ENCODE measurements around the gene CRYBG3. TPM values are rescaled to one million over a fixed set of nuclear protein-coding genes. Genes with fewer than 3 reads are reported as not detected.

CRYBG3 gene
- total and polyA plus RNA-seq, 2 donors (not counting 1 experiment from before 2014, with no cell fraction given): 8.7 to 29.9 TPM

DNA sequence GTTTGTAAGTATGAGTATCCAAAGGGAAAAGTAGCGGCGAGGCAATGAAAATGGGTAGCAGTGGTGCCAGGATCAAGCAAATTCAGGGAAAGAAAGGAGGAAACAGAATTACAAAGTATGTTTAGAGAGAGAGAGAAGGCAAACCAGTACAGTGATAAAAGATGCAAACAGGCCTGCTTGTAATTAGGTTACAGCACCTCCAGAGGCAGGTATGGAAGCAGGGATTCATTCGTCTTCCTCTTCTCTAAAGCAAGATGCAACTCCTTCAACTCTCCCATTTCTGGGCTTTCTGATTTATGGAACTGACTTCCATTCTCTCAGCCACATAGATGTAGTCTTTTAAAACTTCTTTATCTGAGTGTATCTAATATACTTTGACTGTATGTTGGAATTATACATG, 68.0 kb downstream of the CRYBG3 start:
- no peaks in the 10 kb centered on the region for H3K79me2 ChIP-seq (ENCODE audit: control insufficient read depth, insufficient read depth, low read length)
- H4K20me1 ChIP-seq (ENCODE audit: control insufficient read depth, extremely low read depth, insufficient read depth, low read length): no peaks in the 10 kb centered on the region
- no peaks in the 10 kb centered on the region for H3K27me3 ChIP-seq (ENCODE audit: control insufficient read depth, insufficient read depth, low read length)
- TF ChIP-seq, protein P1, sequence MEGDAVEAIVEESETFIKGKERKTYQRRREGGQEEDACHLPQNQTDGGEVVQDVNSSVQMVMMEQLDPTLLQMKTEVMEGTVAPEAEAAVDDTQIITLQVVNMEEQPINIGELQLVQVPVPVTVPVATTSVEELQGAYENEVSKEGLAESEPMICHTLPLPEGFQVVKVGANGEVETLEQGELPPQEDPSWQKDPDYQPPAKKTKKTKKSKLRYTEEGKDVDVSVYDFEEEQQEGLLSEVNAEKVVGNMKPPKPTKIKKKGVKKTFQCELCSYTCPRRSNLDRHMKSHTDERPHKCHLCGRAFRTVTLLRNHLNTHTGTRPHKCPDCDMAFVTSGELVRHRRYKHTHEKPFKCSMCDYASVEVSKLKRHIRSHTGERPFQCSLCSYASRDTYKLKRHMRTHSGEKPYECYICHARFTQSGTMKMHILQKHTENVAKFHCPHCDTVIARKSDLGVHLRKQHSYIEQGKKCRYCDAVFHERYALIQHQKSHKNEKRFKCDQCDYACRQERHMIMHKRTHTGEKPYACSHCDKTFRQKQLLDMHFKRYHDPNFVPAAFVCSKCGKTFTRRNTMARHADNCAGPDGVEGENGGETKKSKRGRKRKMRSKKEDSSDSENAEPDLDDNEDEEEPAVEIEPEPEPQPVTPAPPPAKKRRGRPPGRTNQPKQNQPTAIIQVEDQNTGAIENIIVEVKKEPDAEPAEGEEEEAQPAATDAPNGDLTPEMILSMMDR (conservative IDR thresholded peaks at IDR 0.05 in 1 of 2, IDR thresholded peaks at IDR 0.05 in 1 of 2; ENCODE audit: low read depth in 1 of 2, low read length in 2 of 2): no peak
- H3K36me3 ChIP-seq (ENCODE audit: control insufficient read depth, insufficient read depth, low read length): peaks cover 2% of the 10 kb centered on the region
- no peaks in the 10 kb centered on the region for H3K9me3 ChIP-seq (ENCODE audit: control insufficient read depth, insufficient read depth, low read depth, low read length)
- no peak overlapping the region for H3K4me3 ChIP-seq (replicated peaks in 1 of 4; ENCODE audit: control extremely low read depth in 1 of 4, insufficient read depth in 1 of 4, low read depth in 3 of 4, low read length in 4 of 4)
- no peak overlapping the region for H3K27ac ChIP-seq (ENCODE audit: insufficient read depth, low read length)
- no peaks in the 10 kb centered on the region for H3K4me1 ChIP-seq (ENCODE audit: control insufficient read depth, extremely low read depth, insufficient read depth, low read length)
- DNase-seq (ENCODE audit: low read depth in 2 of 2): no peak
- no peak overlapping the region for H2AFZ ChIP-seq (ENCODE audit: low read length)
- no peak overlapping the region for H3K4me2 ChIP-seq (ENCODE audit: extremely low read depth, insufficient read depth, low read length)
- no peak overlapping the region for H3K9ac ChIP-seq (ENCODE audit: insufficient read depth, low read length)

DNA sequence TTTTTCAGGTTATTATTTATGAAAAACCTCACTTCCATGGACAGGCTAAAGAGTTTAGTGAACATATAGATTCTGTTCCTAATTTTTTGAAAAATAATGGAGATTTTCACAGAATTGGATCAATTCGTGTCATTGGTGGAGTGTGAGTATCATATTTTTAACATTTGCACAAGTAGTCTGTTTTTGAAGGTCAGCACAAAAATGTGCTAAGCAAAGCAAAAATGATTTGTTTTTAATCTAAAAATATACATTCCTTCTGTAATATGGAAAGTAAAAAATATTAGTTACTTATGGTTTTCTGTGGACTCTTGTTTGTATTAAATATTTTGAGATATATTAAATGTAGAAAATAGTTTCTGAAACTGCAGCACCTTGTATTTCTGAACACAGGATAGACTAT, 71.0 kb downstream of the CRYBG3 start:
- Histone ChIP-seq H3K36me3 (ENCODE audit: control insufficient read depth, insufficient read depth, low read length) (no peaks in the 10 kb centered on the region), H4K20me1 (ENCODE audit: control insufficient read depth, extremely low read depth, insufficient read depth, low read length) (no peaks in the 10 kb centered on the region), H3K27me3 (ENCODE audit: control insufficient read depth, insufficient read depth, low read length) (no peaks in the 10 kb centered on the region), H3K4me3 (replicated peaks in 1 of 4; ENCODE audit: control extremely low read depth in 1 of 4, insufficient read depth in 1 of 4, low read depth in 3 of 4, low read length in 4 of 4) (no peak overlapping the region), H3K9ac (ENCODE audit: insufficient read depth, low read length) (no peak overlapping the region), H3K79me2 (ENCODE audit: control insufficient read depth, insufficient read depth, low read length) (no peaks in the 10 kb centered on the region), H2AFZ (ENCODE audit: low read length) (no peak overlapping the region), H3K4me2 (ENCODE audit: extremely low read depth, insufficient read depth, low read length) (no peak overlapping the region), H3K4me1 (ENCODE audit: control insufficient read depth, extremely low read depth, insufficient read depth, low read length) (no peaks in the 10 kb centered on the region), H3K27ac (ENCODE audit: insufficient read depth, low read length) (no peak overlapping the region), H3K9me3 (ENCODE audit: control insufficient read depth, insufficient read depth, low read depth, low read length) (no peaks in the 10 kb centered on the region)
- no peak for DNase-seq (ENCODE audit: low read depth in 2 of 2)
- no peak for TF ChIP-seq EZH2 (IDR thresholded peaks at IDR 0.05; ENCODE audit: low read length, missing control alignments)
- TF ChIP-seq, protein P1 (conservative IDR thresholded peaks at IDR 0.05 in 1 of 2, IDR thresholded peaks at IDR 0.05 in 1 of 2; ENCODE audit: low read depth in 1 of 2, low read length in 2 of 2): no peak

GRCh38 chr3:97895216-97895615, 73.4 kb downstream of the CRYBG3 start:
- no peak overlapping the region for H3K4me2 ChIP-seq (ENCODE audit: extremely low read depth, insufficient read depth, low read length)
- no peak overlapping the region for H2AFZ ChIP-seq (ENCODE audit: low read length)
- H3K4me1 ChIP-seq (ENCODE audit: control insufficient read depth, extremely low read depth, insufficient read depth, low read length): no peaks in the 10 kb centered on the region
- no peak overlapping the region for H3K9ac ChIP-seq (ENCODE audit: insufficient read depth, low read length)
- TF ChIP-seq EZH2 (IDR thresholded peaks at IDR 0.05; ENCODE audit: low read length, missing control alignments): no peak
- TF ChIP-seq, protein P1 (conservative IDR thresholded peaks at IDR 0.05 in 1 of 2, IDR thresholded peaks at IDR 0.05 in 1 of 2; ENCODE audit: low read depth in 1 of 2, low read length in 2 of 2): no peak
- no peak for DNase-seq (ENCODE audit: low read depth in 2 of 2)
- no peaks in the 10 kb centered on the region for H3K9me3 ChIP-seq (ENCODE audit: control insufficient read depth, insufficient read depth, low read depth, low read length)
- no peaks in the 10 kb centered on the region for H3K79me2 ChIP-seq (ENCODE audit: control insufficient read depth, insufficient read depth, low read length)
- no peaks in the 10 kb centered on the region for H4K20me1 ChIP-seq (ENCODE audit: control insufficient read depth, extremely low read depth, insufficient read depth, low read length)
- no peak overlapping the region for H3K4me3 ChIP-seq (replicated peaks in 1 of 4; ENCODE audit: control extremely low read depth in 1 of 4, insufficient read depth in 1 of 4, low read depth in 3 of 4, low read length in 4 of 4)
- H3K27me3 ChIP-seq (ENCODE audit: control insufficient read depth, insufficient read depth, low read length): no peaks in the 10 kb centered on the region
- no peaks in the 10 kb centered on the region for H3K36me3 ChIP-seq (ENCODE audit: control insufficient read depth, insufficient read depth, low read length)
- H3K27ac ChIP-seq (ENCODE audit: insufficient read depth, low read length): no peak overlapping the region

All from fibroblast of lung (primary cell).